Stimulated activated naive CD8-positive, alpha-beta T cell treated with anti-CD3 and anti-CD28 coated beads, Interleukin-15, amount 100 ng/mL, for 72 hours (primary cell): ENCODE data around the gene MARK3.

Experiments
- ATAC-seq: fragments of 150-1000 bp; cut with Tn5 transposase; 2 replicates; pipeline ENCODE4 v1.10.0; 2021; ENCODE audit warnings: mild to moderate bottlenecking, moderate library complexity
- DNase-seq, 2 donors: peaks; one replicate each; pipeline ENCODE4 v3.0.0; 2021 to 2022
- H3K27ac Mint-ChIP-seq, 2 donors: one replicate each; pipeline ENCODE4 v1.8.0; 2022; ENCODE audit warnings: mild to moderate bottlenecking in 2 of 2, mixed read lengths in 2 of 2, moderate library complexity in 2 of 2
- H3K27me3 Mint-ChIP-seq: one replicate; pipeline ENCODE4 v1.8.0; 2022; ENCODE audit warnings: mixed read lengths
- H3K4me1 Mint-ChIP-seq: one replicate; pipeline ENCODE4 v1.8.0; 2022; ENCODE audit warnings: mild to moderate bottlenecking, mixed read lengths
- H3K4me3 Mint-ChIP-seq, 2 donors: one replicate each; pipeline ENCODE4 v1.8.0; 2022; ENCODE audit warnings: mild to moderate bottlenecking in 2 of 2, mixed read lengths in 2 of 2, moderate library complexity in 1 of 2
- H3K9me3 Mint-ChIP-seq, 2 donors: one replicate each; pipeline ENCODE4 v1.8.0; 2022; ENCODE audit warnings: mixed read lengths in 2 of 2

The MARK3 gene

GRCh38 chr14:103433916-103434563, 48.8 kb downstream of the MARK3 start:
- peaks cover 19% of the 10 kb centered on the region for H3K4me1 Mint-ChIP-seq
- no peak overlapping the region for H3K27ac Mint-ChIP-seq
- no peak overlapping the region for H3K4me3 Mint-ChIP-seq
- H3K27me3 Mint-ChIP-seq = no peaks in the 10 kb centered on the region
- DNase-seq = no peak
- no peaks in the 10 kb centered on the region for H3K9me3 Mint-ChIP-seq
- no peak for ATAC-seq

GRCh38 chr14:103434868-103435442, 49.7 kb downstream of the MARK3 start:
- Mint-ChIP-seq H3K27ac (no peak overlapping the region), H3K4me1 (peaks cover 12% of the 10 kb centered on the region), H3K27me3 (no peaks in the 10 kb centered on the region), H3K4me3 (no peak overlapping the region), H3K9me3 (no peaks in the 10 kb centered on the region)
- no peak for ATAC-seq
- DNase-seq = no peak

DNA sequence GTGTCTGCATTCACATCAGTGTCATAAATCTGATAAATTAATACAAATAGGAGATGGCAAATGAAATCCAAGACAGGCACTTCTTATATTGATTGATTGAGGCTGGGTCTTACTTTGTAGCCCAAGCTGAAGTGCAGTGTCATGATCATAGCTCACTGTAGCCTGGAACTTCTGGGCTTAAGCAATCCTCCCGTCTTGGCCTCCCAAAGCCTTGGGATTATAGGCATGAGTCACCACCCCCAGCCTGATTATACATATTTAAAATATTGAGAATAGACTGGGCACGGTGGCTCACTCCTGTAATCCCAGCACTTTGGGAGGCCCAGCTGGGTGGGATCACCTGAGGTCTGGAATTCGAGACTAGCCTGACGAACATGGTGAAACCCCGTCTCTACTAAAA, 51.3 kb downstream of the MARK3 start:
- Mint-ChIP-seq H3K9me3 (no peaks in the 10 kb centered on the region), H3K27me3 (no peaks in the 10 kb centered on the region)
- no peak for DNase-seq

GRCh38 chr14:103442288-103442687, 57.1 kb downstream of the MARK3 start:
- H3K27ac Mint-ChIP-seq = no peak overlapping the region
- H3K4me1 Mint-ChIP-seq = peaks cover 18% of the 10 kb centered on the region
- DNase-seq (no peak), ATAC-seq (no peak)
- no peaks in the 10 kb centered on the region for H3K9me3 Mint-ChIP-seq
- H3K4me3 Mint-ChIP-seq = no peak overlapping the region
- no peaks in the 10 kb centered on the region for H3K27me3 Mint-ChIP-seq

More for the DNA sequence above, 51.3 kb downstream of the MARK3 start:
- no peak for ATAC-seq
- Mint-ChIP-seq H3K4me1 (peaks cover 8% of the 10 kb centered on the region), H3K27ac (peak overlapping the region in 1 of 2 donors; percentile 15), H3K4me3 (no peak overlapping the region)

GRCh38 chr14:103443111-103443510, 57.9 kb downstream of the MARK3 start:
- DNase-seq (no peak), ATAC-seq (no peak)
- H3K4me1 Mint-ChIP-seq = peaks cover 27% of the 10 kb centered on the region

GRCh38 chr14:103444837-103445524, 59.8 kb downstream of the MARK3 start:
- H3K9me3 Mint-ChIP-seq = no peaks in the 10 kb centered on the region
- H3K4me3 Mint-ChIP-seq = no peak overlapping the region
- no peaks in the 10 kb centered on the region for H3K27me3 Mint-ChIP-seq
- ATAC-seq (no peak), DNase-seq (no peak)
- H3K27ac Mint-ChIP-seq = no peak overlapping the region
- H3K4me1 Mint-ChIP-seq = peaks cover 27% of the 10 kb centered on the region

More at GRCh38 chr14:103443111-103443510, 57.9 kb downstream of the MARK3 start:
- Mint-ChIP-seq H3K27ac (no peak overlapping the region), H3K27me3 (no peaks in the 10 kb centered on the region), H3K4me3 (no peak overlapping the region), H3K9me3 (no peaks in the 10 kb centered on the region)

DNA sequence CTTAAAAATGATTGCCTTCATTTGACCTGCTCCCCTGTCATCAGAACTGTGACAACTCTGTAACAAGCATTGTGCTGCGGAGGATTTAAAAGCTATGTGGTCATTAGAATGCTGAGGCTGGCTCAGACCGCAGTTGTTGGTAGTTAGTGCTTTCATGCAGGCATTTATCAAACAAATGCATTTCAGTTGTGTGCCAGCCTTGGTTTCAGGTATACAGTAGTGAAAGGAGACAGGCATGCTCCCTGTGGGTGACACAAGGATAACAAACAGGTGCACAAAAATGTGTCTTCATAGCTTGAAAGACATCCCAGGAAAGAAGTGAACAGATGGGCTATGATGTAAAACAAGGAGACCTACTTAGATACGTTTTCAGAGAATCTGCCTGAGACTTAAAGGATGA, 60.6 kb downstream of the MARK3 start:
- no peak overlapping the region for H3K4me3 Mint-ChIP-seq
- H3K4me1 Mint-ChIP-seq = peaks cover 27% of the 10 kb centered on the region

GRCh38 chr14:103448097-103448496, 62.9 kb downstream of the MARK3 start:
- no peak for DNase-seq
- no peak for ATAC-seq
- Mint-ChIP-seq H3K4me3 (no peak overlapping the region), H3K27me3 (no peaks in the 10 kb centered on the region), H3K27ac (peak overlapping the region in 1 of 2 donors; percentile 23), H3K4me1 (peaks cover 27% of the 10 kb centered on the region), H3K9me3 (no peaks in the 10 kb centered on the region)

More for the DNA sequence above, 60.6 kb downstream of the MARK3 start:
- Mint-ChIP-seq H3K27me3 (no peaks in the 10 kb centered on the region), H3K9me3 (no peaks in the 10 kb centered on the region), H3K27ac (no peak overlapping the region)
- ATAC-seq (no peak), DNase-seq (no peak)

GRCh38 chr14:103449634-103450161, 64.5 kb downstream of the MARK3 start:
- no peak overlapping the region for H3K27ac Mint-ChIP-seq
- DNase-seq (no peak), ATAC-seq (no peak)
- H3K9me3 Mint-ChIP-seq = no peaks in the 10 kb centered on the region
- peaks cover 27% of the 10 kb centered on the region for H3K4me1 Mint-ChIP-seq
- H3K4me3 Mint-ChIP-seq = no peak overlapping the region
- H3K27me3 Mint-ChIP-seq = no peaks in the 10 kb centered on the region

DNA sequence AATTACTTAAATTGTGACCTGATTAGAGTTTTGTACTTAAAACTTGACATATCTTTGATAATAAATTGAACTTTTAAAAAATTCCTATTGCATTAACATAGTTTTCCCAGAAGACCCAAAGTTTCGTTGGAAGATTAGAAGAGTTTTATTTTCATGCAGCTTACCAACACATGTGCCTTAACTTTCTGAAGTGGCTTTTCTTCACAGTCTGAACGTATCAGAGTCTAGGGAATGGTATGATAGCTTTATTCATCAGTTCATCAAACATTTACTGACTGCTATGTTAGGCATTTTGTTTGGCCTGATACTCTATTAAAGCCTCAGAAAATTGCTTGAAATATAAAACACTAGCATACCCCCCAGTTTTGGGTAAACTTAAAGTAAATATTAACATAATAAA, 65.2 kb downstream of the MARK3 start:
- Mint-ChIP-seq H3K27me3 (no peaks in the 10 kb centered on the region), H3K4me3 (no peak overlapping the region), H3K27ac (no peak overlapping the region), H3K4me1 (peaks cover 27% of the 10 kb centered on the region), H3K9me3 (no peaks in the 10 kb centered on the region)
- ATAC-seq (no peak), DNase-seq (no peak)

GRCh38 chr14:103451401-103451800, 66.2 kb downstream of the MARK3 start:
- no peaks in the 10 kb centered on the region for H3K9me3 Mint-ChIP-seq
- DNase-seq (no peak), ATAC-seq (no peak)
- no peak overlapping the region for H3K4me3 Mint-ChIP-seq
- H3K27ac Mint-ChIP-seq = no peak overlapping the region
- peaks cover 17% of the 10 kb centered on the region for H3K4me1 Mint-ChIP-seq
- no peaks in the 10 kb centered on the region for H3K27me3 Mint-ChIP-seq

DNA sequence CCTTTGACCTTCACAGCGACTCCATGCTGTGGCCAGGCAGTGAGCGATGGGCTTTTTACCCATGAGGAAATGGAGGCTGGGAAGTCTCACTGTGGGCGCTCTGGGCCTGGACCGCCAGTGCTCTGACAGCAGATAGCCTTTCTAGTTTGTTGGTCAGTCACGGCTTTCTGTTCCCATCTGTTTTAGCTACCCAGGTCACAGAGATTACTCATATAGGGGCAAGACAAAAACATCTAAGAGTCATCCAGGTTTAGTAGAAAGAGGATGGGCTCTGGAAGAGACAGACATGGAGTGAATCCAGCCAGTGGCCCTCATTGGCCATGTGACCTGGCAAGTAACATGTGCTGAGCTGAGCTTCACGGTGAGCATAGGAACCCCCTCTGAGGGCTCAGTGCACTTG, 68.6 kb downstream of the MARK3 start:
- Mint-ChIP-seq H3K4me1 (peaks cover 5% of the 10 kb centered on the region), H3K9me3 (no peaks in the 10 kb centered on the region), H3K27ac (peak overlapping the region in 1 of 2 donors; percentile 65), H3K4me3 (no peak overlapping the region), H3K27me3 (no peaks in the 10 kb centered on the region)
- ATAC-seq = no peak
- DNase-seq = no peak

DNA sequence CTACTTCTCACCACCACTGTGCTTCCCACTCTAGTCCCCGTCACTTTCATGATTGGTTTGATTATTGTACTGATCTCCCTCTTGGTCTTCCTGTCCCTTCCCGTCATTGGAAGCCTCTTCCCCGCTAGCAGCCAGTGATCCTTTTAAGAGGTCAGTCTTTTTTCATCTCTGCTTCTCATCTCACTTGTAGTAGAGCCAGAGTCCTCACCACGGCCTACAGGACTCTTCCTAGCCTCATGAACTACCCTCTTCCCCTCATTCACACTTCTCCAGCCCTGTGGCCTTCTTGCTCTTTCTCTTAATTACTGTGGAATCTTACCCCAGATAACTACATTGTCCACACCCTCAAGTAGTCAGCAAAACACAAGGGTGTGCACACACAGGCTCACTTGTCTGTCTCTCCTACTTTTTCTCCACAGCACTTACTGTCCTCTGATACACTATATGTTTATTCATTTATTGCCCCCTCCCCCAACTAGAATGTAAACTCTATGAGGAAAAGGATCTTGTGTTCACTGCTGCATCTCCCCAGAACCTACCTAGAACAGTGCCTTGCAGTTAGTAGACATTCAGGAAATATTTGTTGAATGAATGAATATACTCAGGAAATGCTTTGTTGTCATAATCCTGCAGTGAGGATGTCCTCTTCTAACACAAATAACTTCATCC, 71.1 kb downstream of the MARK3 start:
- Mint-ChIP-seq H3K27ac (no peak overlapping the region), H3K4me3 (no peak overlapping the region), H3K9me3 (no peaks in the 10 kb centered on the region), H3K4me1 (peaks cover 10% of the 10 kb centered on the region), H3K27me3 (no peaks in the 10 kb centered on the region)
- ATAC-seq = no peak
- no peak for DNase-seq

DNA sequence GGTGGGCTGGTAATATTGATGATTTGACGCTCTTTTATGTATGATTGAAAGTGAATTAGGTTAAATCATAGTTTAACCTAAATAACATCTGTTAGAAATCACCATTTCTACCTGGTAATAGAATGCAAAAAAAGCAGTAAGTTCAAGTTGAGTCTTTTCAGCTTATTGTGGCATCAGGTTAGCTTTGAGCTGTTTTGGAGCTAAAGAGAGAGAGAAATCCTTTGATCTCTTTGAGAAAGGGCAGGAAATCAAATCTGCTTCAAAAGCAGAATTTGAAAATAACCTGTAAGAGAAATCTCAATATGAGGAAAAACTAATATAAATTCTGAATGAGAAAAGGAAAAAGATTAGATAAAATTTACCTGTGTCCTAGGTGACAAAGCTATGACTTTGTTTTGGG, 75.2 kb downstream of the MARK3 start:
- peaks cover 10% of the 10 kb centered on the region for H3K4me1 Mint-ChIP-seq
- no peaks in the 10 kb centered on the region for H3K27me3 Mint-ChIP-seq
- DNase-seq (no peak), ATAC-seq (no peak)
- H3K9me3 Mint-ChIP-seq = no peaks in the 10 kb centered on the region
- no peak overlapping the region for H3K4me3 Mint-ChIP-seq
- no peak overlapping the region for H3K27ac Mint-ChIP-seq

DNA sequence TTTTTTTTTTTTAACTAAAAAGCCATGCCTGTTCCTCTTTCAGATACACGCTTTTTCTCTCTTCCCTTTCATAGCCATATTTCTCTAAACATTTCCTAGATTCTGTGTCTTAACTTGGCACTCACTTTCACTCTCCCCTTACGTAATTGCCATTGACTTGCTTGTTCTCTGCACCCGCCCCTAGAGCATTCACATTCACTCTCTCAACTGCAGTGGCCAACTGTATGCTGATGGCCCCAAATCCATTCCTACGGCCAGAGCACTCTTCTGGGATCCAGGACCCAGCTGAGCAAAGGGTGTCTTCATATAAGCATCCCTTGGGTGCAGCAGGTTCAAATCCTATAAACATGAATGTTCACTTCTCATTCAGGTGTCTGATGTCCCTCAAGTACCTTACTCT, 77.9 kb downstream of the MARK3 start:
- Mint-ChIP-seq H3K27me3 (no peaks in the 10 kb centered on the region), H3K9me3 (no peaks in the 10 kb centered on the region), H3K4me3 (no peak overlapping the region), H3K4me1 (peaks cover 5% of the 10 kb centered on the region), H3K27ac (peak overlapping the region in 1 of 2 donors; percentile 63)
- no peak for DNase-seq
- no peak for ATAC-seq

- H3K4me1 Mint-ChIP-seq = peaks cover 5% of the 10 kb centered on the region
- DNase-seq (no peak), ATAC-seq (no peak)
- H3K27ac Mint-ChIP-seq = peak overlapping the region; percentile 6 to 63
- no peaks in the 10 kb centered on the region for H3K9me3 Mint-ChIP-seq
- no peaks in the 10 kb centered on the region for H3K27me3 Mint-ChIP-seq
- no peak overlapping the region for H3K4me3 Mint-ChIP-seq
These were observed 78.6 kb downstream of the MARK3 start for GRCh38 chr14:103463851-103464250.
